Retinal pigment epithelial cell (primary cell): Measurements from ENCODE around the gene MKLN1.

Experiments
- DNase-seq: peaks from one replicate; pipeline ENCODE4 v3.0.0-alpha.2; 2010; ENCODE audit warnings: low read depth
- H3K4me3 ChIP-seq: 2 replicates; pipeline ENCODE4 v1.5.1; 2011; ENCODE audit warnings: mild to moderate bottlenecking, low read length, control low read depth, moderate library complexity
- CTCF ChIP-seq: conservative IDR thresholded peaks from 2 replicates; pipeline ENCODE4 v1.5.1; 2011; ENCODE audit warnings: low read depth, low read length, control low read depth, inconsistent platforms

Gene MKLN1

GRCh38 chr7:131537571-131537978 is 209.9 kb downstream of the MKLN1 start:
- DNase-seq: no peak
- no peak for TF ChIP-seq CTCF

GRCh38 chr7:131538071-131538812 is 210.6 kb downstream of the MKLN1 start:
- DNase-seq: peak; percentile 48
- H3K4me3 ChIP-seq: no peak overlapping the region
- TF ChIP-seq CTCF: no peak

More at GRCh38 chr7:131537571-131537978, 209.9 kb downstream of the MKLN1 start:
- H3K4me3 ChIP-seq: no peak overlapping the region

GRCh38 chr7:131538813-131539179 is 211.1 kb downstream of the MKLN1 start:
- no peak overlapping the region for H3K4me3 ChIP-seq
- TF ChIP-seq CTCF: no peak

GRCh38 chr7:131540491-131541162 is 213.0 kb downstream of the MKLN1 start:
- no peak for TF ChIP-seq CTCF
- H3K4me3 ChIP-seq: no peak overlapping the region
- DNase-seq: no peak

More at GRCh38 chr7:131538813-131539179, 211.1 kb downstream of the MKLN1 start:
- peak; percentile 40 for DNase-seq

- DNase-seq: no peak
- no peak overlapping the region for H3K4me3 ChIP-seq
- TF ChIP-seq CTCF: no peak
These were observed 215.6 kb downstream of the MKLN1 start for GRCh38 chr7:131543298-131543697.

GRCh38 chr7:131544021-131544420 is 216.3 kb downstream of the MKLN1 start:
- no peak for DNase-seq
- no peak for TF ChIP-seq CTCF

More at GRCh38 chr7:131544021-131544420, 216.3 kb downstream of the MKLN1 start:
- no peak overlapping the region for H3K4me3 ChIP-seq
